NCI-H82 treated with DMSO at 0.1 percent for 48 hours (cell line): ENCODE data around the gene TPH2.
A peak's percentile ranks its signal among the peaks of the same experiment; 100 is the strongest.

Experiments used
- DNase-seq: peaks from one replicate; lab custom pipeline; 2025; ENCODE audit not compliant: unreplicated experiment; lab: John Stamatoyannopoulos, UW

Gene TPH2

GRCh38 chr12:71938728-71939385, at the start of gene TPH2:
TPH2 (plus strand) TSS chr12:71938845; CDS start chr12:71938987, 142 bp downstream.
- DNase-seq, result peak; percentile 73

- DNase-seq, result no peak
Measured at GRCh38 chr12:71890475-71890874, 48.2 kb upstream of the TPH2 start.

- no peak for DNase-seq
Measured at GRCh38 chr12:71892059-71892458, 46.6 kb upstream of the TPH2 start.

- no peak for DNase-seq
Measured at GRCh38 chr12:71896205-71896882, 42.3 kb upstream of the TPH2 start.

GRCh38 chr12:71900091-71900490, 38.6 kb upstream of the TPH2 start:
- DNase-seq, result no peak

- DNase-seq, result no peak
Measured at GRCh38 chr12:71904629-71905028, 34.0 kb upstream of the TPH2 start.

GRCh38 chr12:71935594-71935993, 3.1 kb upstream of the TPH2 start:
- DNase-seq, result no peak

- DNase-seq, result no peak
Measured at GRCh38 chr12:71940068-71940467, 1.4 kb downstream of the TPH2 start.

- DNase-seq, result no peak
Measured at GRCh38 chr12:71941174-71941573, 2.5 kb downstream of the TPH2 start.

- DNase-seq, result no peak
Measured at GRCh38 chr12:71942259-71942658, 3.6 kb downstream of the TPH2 start.

- peak; percentile 70 for DNase-seq
Measured at GRCh38 chr12:71942703-71943102, 4.1 kb downstream of the TPH2 start.

GRCh38 chr12:71945121-71945520, 6.5 kb downstream of the TPH2 start:
- no peak for DNase-seq

- no peak for DNase-seq
Measured at GRCh38 chr12:71945883-71946282, 7.2 kb downstream of the TPH2 start.

- peak; percentile 49 for DNase-seq
Measured at GRCh38 chr12:71947645-71948105, 9.0 kb downstream of the TPH2 start.

GRCh38 chr12:71948390-71948789, 9.7 kb downstream of the TPH2 start:
- DNase-seq, result no peak

- DNase-seq, result no peak
Measured at GRCh38 chr12:71949646-71950045, 11.0 kb downstream of the TPH2 start.

GRCh38 chr12:71950404-71950803, 11.8 kb downstream of the TPH2 start:
- DNase-seq, result no peak

- no peak for DNase-seq
Measured at GRCh38 chr12:71950819-71951218, 12.2 kb downstream of the TPH2 start.

- DNase-seq, result no peak
Measured at GRCh38 chr12:71954083-71954778, 15.6 kb downstream of the TPH2 start.

GRCh38 chr12:71954861-71955260, 16.2 kb downstream of the TPH2 start:
- no peak for DNase-seq

- DNase-seq, result no peak
Measured at GRCh38 chr12:71955970-71956369, 17.3 kb downstream of the TPH2 start.

GRCh38 chr12:71958056-71958455, 19.4 kb downstream of the TPH2 start:
- no peak for DNase-seq
